Astrocyte (in vitro differentiated cells and primary cell): Measurements from ENCODE around the gene KMT2B.

Experiments
- CTCF ChIP-seq: IDR thresholded peaks from 2 replicates; pipeline ENCODE4 v1.5.1; 2011; ENCODE audit warnings: low read depth, mild to moderate bottlenecking, inconsistent platforms, low read length, moderate library complexity; ENCODE audit not compliant: insufficient read depth
- EZH2 ChIP-seq: IDR thresholded peaks from 2 replicates; pipeline ENCODE4 v1.6.1; 2012; ENCODE audit warnings: mild to moderate bottlenecking, low read length, inconsistent platforms; ENCODE audit not compliant: insufficient read depth

- TF ChIP-seq CTCF (no peak), EZH2 (no peak)
These were observed 22.3 kb downstream of the KMT2B start for GRCh38 chr19:35740108-35740422.
